SH-SY5Y (cell line): ENCODE results near the gene FBXW8.

Source experiments
- GATA2 ChIP-seq: IDR thresholded peaks from 2 replicates; pipeline ENCODE4 v1.6.1; 2011; ENCODE audit warnings: mild to moderate bottlenecking, low read depth, low read length
- GATA3 ChIP-seq: IDR thresholded peaks from 2 replicates; pipeline ENCODE4 v1.6.1; 2011; ENCODE audit warnings: low read depth, mild to moderate bottlenecking, low read length, moderate library complexity

GRCh38 chr12:116920939-116921338 lies 10.2 kb downstream of the FBXW8 start:
- TF ChIP-seq GATA3 (no peak), GATA2 (no peak)
